NCI-H510A (cell line): ENCODE measurements around the gene THOC7.
A peak's percentile ranks its signal among the peaks of the same experiment; 100 is the strongest.

Experiments used
- DNase-seq: peaks from one replicate; lab custom pipeline; 2025; lab: John Stamatoyannopoulos, UW

THOC7 gene

DNA sequence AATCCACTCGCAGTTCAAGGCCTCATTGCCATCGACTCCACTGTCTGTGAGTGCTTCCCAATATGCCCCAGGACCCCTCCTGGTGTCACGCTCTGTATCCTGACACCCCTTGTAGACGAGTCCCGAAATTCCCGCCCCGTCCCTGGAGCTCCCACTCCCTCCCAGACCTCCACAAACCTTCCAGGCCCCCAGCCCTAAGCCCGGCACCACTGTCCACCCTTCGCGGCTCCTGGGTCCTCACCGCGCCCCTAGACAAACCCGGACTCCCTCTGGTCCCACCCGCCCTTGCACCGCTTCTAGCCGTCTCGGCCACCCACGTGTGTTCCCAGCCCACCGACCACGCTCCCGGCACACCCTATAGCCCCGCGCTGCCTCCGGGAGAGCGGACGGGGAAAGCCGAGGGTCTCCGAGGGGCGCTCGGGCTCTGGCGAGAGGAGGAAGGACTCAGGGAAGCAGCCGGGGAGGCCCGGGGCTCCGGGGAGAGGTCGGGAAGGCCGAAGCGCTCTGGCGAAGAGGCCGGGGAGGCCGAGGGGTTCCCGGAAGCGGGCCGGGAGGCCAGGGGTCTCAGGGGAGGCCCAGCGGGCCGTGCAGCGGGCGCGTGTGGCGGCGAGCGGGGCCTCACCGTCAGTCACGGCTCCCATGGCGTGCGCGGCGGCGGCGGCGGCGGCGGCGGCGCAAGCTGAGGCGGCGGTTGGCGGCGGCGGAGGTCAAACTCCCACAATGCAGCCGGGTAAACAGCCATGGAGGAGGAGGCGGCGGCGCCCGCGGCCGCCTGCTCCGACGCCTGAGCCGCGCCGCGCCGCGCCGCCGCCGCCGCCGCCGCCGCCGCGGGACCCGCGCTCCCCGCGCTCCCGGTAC, at the start of gene THOC7, which contains the start of gene ATXN7:
TSS of gene THOC7 (minus strand) at position 656 of the 858 bp plus-strand sequence. CDS start at position 641, 15 bp downstream.
TSS of gene ATXN7 (plus strand) at position 718 of the 858 bp plus-strand sequence. CDS start 48,732 bp downstream, outside the sequence.
- DNase-seq = no peak

DNA sequence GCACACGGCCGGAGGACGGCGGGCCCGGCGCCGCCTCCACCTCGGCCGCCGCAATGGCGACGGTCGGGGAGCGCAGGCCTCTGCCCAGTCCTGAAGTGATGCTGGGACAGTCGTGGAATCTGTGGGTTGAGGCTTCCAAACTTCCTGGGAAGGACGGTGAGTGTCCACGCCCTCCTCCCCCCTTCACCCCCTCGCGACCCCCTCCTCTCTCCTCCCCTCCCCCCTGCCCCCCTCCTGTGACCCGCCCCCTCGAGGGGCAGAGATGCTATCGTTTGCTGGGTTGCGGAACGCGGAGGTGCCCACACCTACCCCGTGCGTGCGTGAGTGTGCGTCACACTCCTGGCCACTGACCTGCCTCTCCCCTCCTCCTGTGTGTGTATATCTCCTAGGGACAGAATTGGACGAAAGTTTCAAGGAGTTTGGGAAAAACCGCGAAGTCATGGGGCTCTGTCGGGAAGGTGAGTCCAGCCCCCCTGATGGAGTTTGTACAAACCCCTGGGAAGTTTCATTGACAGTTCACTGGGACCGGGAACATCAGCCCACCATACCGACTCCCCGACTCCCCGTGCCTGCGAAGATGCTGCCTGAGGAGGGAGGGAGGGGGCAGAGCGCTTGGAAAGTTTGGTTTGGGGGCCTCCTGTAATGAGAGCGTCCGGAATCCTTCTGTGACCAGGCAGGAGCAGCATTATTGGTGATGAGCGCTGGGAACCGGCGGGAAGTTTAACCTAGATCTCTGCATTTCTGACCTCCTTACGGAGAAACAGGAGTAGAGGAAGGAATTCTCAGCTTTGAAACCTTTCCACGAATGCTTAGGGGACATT, 49.4 kb upstream of the THOC7 start:
- DNase-seq = peak; percentile 40

GRCh38 chr3:63911873-63912767, 48.5 kb upstream of the THOC7 start, which contains the start of gene SCAANT1:
TSS of gene SCAANT1 (minus strand) at chr3:63912383.
- peak; percentile 72 for DNase-seq

- DNase-seq = no peak
Measured at GRCh38 chr3:63911509-63911872, 47.9 kb upstream of the THOC7 start.

DNA sequence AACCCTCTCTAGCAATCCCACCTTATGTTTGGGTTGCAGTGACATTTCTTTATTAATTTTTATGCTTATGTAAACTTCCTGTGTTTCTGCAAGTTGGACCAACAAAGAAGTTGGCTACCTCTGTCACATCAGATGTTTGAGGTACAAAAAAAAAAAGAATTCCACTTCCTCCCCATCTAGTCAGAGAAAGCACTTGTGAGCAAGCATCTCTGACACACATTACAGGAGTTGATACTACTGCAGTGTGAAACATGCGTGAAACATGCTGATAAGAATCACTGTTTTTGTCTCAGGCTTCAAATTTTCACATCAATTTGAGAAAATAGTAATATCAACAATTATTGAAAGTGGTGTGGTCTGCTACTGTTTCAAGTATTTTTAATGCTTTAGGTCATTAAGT, 47.3 kb upstream of the THOC7 start:
- no peak for DNase-seq

DNA sequence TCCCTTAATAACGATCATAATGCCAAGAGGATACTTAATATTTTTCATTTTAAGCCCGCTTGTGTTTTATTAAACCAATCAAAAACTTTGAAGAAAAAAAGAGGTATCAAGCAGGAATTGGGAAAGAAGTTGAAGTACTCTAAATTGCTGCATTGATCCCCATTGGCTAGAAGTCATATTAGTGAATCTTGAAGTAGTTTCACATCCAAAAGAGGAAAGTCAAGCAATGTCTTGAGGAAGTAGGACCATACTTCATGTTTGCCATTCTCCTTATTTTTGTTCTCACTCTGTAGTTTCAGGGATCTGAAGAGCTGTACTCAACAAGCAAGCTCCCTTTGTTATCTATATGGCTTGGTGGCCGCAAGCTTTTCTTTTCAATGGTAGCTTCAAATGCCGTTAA, 46.4 kb upstream of the THOC7 start:
- no peak for DNase-seq

GRCh38 chr3:63909431-63909830, 45.8 kb upstream of the THOC7 start:
- DNase-seq = no peak

- no peak for DNase-seq
Measured at GRCh38 chr3:63908776-63909175, 45.2 kb upstream of the THOC7 start.

GRCh38 chr3:63908081-63908736, 44.6 kb upstream of the THOC7 start:
- no peak for DNase-seq

DNA sequence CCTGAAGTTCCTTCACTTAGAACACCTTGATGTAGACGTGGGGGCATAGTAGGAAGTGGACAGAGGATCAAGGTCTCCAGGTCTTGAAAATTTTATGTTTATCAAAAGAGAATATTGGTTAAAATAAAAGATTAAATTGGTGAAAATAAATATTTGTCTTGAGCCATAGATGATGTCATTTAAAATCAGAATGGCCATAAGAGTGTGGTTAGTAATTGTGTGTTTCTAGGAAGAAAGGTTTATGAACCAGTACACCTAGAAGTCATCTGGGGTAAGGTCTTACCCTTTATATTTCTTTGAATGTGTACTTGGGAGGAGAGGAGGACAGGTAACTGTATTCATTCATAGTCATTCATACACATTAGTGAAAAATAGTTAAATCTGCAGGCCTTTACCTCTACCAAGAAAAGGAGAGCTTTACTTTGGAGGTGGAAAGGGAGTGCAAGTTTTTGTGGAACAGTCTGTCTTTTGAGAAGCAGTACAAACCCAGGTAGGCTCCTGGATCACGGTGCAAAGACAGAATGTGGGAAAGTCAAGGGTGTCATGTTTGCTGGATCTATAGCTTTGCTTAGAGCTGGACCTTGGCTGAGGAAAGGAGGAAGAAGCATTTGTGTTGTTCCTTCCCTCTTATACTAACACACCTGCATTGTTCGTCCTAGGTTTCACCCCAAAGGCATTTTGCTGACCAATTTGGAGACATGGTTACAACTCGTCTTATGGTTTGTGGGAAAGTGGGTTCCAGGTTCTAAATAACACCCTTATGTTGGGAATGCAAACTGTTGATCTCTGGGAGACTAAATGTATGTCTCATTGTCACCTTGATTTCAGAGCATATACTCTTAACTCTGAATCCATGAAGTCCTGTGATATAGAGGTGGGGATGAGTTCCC, 42.4 kb upstream of the THOC7 start:
- DNase-seq = no peak

DNA sequence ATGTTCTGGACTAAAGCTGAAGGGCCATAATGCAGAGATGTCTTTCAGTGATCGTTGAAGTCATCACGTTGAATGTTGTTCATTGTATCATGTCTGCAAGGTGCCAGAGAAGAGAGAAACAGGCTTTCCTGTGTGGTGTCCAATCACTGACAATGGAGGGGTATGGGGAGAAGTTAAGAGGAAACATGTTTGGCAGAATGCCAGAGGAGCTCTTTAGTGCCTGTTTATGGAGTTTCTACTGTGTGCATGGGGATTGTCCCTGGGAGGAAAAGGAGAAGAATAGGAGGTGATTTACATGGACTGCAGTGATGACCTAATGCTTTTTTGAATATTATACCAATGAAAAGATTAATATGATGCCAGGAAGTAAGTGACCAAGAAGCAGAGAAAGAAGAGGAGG, 36.9 kb upstream of the THOC7 start:
- peak; percentile 47 for DNase-seq

- no peak for DNase-seq
Measured at GRCh38 chr3:63900010-63900409, 36.4 kb upstream of the THOC7 start.

GRCh38 chr3:63896332-63897030, 32.9 kb upstream of the THOC7 start:
- no peak for DNase-seq

DNA sequence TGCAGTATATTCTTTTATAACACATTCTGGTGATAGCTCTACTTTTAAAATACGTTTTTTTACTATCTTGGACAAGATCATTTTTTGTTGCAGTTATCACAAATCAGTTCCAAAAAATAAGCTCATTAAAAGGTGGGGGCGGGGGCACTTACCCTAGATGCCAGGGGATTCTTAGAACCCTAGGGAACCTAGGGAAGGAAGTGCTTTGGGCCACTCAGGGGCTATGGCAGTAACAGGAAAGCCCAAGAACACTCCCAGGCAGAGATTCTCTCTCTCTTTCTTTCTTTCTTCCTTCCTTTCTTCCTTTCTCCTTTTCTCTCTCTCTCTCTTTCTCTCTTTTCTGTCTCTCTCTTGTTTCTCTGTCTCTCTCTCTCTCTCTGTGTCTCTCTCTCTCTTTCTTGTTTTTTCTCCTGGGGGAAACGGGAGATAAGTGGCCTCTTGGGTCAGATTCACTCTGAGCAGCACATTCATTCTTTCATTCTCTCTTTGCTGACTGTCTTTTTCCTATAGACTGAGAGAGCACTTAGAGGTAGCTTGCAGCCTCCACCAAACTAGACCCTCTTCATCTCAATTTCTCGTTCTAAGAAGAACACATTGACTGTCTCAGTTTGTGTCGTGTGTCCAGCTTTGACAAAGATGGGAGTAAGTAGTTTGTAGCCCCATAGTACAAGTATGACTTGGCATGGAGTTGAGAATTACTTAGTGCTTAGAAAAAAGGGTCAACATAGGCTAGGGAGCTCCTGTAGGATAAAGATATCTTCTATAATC, 32.0 kb upstream of the THOC7 start:
- no peak for DNase-seq

DNA sequence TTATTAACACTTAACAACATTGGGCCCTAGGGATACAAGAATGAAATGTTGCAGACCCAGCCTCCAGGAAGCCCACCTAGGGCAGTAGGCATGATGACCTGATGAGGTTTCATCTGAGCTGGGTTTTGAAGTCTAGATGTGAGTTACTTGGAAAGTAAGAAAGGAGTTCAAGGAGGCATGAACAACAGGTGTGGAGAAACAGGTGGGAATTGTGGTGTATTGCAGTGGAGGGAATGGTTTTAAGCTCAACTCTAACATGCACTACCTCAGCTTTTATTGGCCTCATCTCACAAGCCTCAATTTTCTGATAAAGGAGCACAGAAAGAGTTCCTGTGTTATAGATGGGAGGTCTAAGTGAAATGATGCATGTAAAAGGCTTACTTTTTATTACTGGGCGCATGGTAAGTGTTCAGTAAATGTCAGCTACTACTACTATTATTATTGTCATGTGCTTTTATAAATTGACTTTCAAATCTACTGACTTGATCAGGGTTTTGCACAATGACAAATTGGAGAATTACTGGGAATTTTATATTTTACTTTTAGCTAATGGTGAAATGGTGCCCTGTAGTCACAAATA, 29.3 kb upstream of the THOC7 start:
- DNase-seq = no peak

- DNase-seq = no peak
Measured at GRCh38 chr3:63891518-63891917, 27.9 kb upstream of the THOC7 start.

- no peak for DNase-seq
Measured at GRCh38 chr3:63886858-63887257, 23.3 kb upstream of the THOC7 start.

DNA sequence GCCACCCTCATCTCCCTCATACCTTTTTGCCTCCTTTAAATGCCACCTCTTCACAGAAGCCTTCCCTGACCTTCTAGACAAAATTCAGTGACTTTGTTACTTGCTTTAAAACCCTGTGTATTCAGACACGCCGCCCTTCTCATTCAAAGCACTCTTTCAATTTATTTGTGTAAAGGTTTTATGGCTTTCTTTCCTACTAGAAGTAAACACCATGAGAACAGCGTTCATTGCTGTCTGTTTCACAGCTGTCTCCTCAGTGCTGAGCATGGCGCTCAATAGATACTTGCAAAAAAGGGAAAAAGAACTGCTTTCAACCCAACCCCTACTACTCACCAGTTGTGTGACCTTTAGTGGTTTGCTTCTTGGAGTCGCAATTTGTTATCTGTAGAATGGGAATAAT, 17.0 kb upstream of the THOC7 start:
- DNase-seq = no peak
